ENCODE measurements around the gene HAGHL.
"Not testable (repeated sequence)": the region's sequence is repeated elsewhere in the genome, so short reads cannot be mapped to it uniquely, and the experiment has no call there.

Gene HAGHL

DNA sequence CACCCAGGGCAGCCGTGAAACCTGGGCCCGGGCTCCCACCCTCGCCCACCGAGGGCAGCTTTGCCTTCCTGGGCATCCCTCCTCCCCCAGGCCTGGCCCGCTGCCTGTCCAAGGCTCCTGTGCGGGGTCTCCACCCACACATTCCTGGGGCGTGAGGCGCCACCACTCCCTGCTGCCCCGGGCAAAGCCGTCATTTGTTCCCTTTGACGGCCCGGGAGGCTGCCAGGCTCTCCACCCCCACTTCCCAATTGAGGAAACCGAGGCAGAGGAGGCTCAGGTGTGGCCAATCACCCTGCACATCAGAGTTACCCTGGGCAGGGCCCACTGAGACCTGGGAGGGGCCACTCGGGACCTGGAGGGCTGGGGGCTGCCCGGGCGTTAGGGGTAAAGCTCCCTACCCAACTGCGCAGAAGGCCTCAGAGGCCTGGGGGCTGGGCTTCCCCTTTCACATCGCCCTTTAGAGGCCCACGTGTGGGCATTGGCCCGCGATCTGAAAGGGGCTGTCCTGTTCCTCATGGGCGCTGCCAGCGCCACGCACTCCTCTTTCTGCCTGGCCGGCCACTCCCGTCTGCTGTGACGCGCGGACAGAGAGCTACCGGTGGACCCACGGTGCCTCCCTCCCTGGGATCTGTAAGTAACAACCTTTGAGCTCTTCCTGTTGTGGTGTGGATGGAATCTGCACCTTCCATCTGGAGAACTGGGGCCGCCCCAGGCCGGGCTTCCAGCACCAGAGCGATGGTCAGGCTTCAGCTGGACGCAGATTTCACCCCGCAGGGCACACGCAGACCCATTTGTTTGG is 33.8 kb downstream of the HAGHL start, which contains the start of gene MSLN:
Gene MSLN, plus strand, starts transcription at position 190 of the 799 bp plus-strand sequence. CDS start 1,947 bp downstream, outside the sequence.
- DNase-seq = no peak

DNA sequence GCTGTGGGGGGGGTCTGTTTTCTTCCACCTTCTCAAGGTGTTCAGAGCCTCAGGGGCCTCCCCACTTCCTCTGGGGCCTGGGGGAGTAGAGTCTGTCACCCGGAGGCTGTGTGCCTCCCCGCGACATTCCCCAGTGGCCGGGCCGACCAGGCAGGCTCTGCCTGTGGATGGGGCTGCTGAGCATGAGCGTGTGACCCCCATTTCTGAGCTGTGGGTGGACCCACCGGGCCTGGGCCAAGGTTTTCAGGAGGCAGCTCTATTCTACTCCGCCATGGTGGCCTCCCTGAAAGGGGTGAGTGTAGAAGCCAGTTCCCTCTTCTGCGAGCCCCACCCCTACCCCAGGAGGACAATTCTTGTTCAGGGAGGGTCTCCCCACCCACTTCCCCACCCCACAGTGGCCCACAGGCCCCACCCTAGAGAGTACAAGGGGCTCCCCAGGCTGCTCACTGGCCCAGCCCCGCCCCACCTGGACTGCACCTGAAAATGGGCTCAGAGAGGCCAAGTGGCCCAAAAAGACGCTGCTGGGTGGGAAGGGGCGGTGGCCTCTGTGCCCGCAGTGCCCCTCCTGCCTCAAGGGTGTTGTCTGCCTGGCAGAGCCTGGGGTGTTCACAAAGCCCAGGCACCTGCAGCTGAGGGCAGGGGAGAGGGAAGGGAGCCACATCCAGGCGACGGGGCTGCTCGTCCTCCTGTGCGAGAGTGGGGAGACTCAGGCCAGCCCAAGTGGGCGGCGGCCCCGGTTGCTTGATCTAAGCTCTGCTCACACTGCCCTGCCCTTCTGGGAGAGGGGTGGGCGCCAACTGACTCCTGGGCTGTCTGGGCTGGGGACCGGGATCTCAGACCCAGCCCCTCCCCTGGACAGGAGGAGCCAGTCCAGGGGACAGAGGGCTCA is 35.0 kb downstream of the HAGHL start:
- no peak for DNase-seq

DNA sequence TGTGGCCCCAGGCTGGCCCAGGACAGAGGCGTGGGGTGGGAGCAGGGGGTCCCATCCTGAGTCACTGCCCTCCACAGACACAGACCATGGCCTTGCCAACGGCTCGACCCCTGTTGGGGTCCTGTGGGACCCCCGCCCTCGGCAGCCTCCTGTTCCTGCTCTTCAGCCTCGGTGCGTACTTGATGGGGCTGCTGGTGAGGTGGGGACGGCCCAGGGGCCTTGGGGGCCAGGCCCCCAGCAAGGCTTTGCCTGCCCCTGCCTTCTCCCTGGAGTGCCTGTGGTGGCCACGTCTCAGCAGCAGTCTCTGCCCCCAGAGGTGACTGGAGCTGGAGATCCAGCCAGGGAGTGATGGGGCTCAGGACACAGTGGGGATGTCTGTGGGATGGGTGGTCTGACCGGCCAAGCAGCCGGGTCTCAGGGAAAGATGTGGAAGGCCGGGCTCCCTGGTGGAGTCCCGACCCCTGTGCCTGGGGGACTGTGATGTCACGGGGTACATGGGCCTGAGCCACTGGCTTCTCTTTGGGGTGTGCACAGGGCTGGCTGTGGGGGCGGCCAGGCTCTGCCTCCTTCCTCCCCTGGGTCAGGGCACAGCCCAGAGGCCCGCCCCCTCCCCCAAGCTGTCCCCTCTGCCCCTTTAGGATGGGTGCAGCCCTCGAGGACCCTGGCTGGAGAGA is 35.8 kb downstream of the HAGHL start:
- no peak for DNase-seq

DNA sequence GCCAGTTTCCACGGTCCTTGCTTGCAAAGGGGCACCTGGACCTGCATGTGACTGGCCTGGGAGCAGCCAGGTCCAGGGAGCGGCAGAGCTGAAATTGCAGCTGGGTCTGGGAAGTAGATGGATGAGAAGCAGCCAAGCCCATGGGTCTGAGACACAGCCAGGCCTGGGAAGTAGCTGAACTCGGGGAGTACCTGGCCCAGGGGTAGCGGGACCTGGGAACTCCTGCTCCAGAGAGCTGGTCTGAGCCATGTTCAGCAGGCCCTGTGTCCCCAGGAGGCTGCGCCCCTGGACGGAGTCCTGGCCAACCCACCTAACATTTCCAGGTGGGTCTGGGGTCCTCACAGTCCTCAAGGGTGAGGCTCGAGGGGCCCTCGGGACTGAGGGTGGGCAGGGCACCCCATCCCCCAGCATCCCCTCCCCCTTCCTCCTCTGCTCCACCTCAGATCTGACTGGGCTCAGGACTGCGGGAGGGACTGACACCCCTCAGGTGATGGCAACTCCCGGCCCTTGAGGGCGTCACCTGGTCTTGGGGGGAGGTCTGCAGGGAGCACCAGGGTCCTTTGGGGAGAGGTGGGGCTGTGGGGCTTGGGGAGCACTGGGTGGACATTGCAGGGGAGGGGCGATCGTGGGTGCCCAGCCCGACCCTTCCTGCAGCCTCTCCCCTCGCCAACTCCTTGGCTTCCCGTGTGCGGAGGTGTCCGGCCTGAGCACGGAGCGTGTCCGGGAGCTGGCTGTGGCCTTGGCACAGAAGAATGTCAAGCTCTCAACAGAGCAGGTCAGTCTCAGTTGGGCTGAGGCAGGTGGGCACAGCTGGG is 36.7 kb downstream of the HAGHL start:
- DNase-seq = no peak

DNA sequence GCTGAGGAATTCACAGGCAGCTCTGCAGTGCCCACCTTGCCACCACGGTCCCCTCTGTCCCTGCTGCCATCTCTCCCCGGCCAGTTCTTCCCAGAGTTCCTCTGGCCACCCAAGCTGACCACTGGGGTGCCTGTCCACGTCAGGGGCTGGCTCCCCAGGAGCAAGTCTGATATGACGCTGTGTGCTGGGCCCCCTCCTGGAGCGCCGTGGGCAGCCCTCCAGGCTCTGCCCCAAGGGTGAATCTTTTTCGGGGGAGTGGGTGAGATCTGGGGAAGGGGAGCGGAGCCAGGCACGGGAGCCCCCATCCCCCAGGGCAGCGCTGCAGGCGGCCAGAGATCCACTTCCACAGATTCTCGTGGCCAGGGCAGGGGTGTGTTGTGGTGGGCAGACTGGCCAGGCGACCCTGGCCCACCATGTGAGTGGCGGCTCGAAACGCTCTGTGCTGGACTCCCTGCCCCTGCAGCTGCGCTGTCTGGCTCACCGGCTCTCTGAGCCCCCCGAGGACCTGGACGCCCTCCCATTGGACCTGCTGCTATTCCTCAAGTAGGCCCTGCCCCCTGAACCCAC is 37.4 kb downstream of the HAGHL start:
- DNase-seq = no peak

DNA sequence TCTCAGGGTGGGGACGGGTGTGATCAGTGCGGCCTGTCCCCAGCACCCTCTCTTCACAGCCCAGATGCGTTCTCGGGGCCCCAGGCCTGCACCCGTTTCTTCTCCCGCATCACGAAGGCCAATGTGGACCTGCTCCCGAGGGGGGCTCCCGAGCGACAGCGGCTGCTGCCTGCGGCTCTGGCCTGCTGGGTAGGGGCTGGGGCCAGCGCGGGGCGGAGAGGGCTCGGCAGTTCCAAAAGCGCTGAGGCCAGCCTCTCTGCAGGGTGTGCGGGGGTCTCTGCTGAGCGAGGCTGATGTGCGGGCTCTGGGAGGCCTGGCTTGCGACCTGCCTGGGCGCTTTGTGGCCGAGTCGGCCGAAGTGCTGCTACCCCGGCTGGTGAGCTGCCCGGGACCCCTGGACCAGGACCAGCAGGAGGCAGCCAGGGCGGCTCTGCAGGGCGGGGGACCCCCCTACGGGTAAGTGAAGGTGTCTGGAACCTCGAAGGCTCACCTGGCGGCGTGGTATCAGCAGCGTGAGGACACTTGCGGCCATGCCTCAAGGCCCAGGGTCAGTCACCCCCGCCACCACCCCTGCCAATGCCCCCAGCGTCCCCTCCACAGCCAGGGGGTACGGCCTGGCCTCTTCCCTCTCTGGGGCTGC is 38.1 kb downstream of the HAGHL start:
- no peak for DNase-seq

DNA sequence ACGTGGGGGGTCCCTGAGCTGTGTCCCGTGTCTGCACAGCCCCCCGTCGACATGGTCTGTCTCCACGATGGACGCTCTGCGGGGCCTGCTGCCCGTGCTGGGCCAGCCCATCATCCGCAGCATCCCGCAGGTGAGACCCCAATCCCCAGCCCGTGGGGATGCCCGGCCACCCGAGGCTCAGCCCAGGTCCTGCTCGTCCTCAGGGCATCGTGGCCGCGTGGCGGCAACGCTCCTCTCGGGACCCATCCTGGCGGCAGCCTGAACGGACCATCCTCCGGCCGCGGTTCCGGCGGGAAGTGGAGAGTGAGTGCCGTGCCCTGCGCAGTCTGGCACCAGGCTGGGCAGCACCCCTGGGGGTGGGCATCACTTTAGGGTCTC is 38.6 kb downstream of the HAGHL start:
- DNase-seq = no peak

DNA sequence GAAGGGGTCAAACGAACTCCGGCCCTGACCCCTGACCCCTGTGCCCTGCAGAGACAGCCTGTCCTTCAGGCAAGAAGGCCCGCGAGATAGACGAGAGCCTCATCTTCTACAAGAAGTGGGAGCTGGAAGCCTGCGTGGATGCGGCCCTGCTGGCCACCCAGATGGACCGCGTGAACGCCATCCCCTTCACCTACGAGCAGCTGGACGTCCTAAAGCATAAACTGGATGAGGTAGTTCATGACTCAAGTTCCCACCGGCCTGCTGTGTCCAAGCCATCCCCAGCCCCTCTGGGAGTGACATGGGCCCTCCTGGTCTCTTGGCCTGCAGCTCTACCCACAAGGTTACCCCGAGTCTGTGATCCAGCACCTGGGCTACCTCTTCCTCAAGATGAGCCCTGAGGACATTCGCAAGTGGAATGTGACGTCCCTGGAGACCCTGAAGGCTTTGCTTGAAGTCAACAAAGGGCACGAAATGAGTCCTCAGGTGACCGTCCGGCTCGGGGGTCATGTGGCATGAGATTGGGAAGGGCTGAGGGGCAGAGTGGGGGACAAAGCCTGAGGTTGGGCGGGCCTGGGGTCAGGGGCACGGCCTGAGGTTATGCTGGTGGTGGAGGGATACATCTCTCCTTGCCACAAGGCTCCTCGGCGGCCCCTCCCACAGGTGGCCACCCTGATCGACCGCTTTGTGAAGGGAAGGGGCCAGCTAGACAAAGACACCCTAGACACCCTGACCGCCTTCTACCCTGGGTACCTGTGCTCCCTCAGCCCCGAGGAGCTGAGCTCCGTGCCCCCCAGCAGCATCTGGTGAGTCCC is 39.3 kb downstream of the HAGHL start:
- DNase-seq = no peak

DNA sequence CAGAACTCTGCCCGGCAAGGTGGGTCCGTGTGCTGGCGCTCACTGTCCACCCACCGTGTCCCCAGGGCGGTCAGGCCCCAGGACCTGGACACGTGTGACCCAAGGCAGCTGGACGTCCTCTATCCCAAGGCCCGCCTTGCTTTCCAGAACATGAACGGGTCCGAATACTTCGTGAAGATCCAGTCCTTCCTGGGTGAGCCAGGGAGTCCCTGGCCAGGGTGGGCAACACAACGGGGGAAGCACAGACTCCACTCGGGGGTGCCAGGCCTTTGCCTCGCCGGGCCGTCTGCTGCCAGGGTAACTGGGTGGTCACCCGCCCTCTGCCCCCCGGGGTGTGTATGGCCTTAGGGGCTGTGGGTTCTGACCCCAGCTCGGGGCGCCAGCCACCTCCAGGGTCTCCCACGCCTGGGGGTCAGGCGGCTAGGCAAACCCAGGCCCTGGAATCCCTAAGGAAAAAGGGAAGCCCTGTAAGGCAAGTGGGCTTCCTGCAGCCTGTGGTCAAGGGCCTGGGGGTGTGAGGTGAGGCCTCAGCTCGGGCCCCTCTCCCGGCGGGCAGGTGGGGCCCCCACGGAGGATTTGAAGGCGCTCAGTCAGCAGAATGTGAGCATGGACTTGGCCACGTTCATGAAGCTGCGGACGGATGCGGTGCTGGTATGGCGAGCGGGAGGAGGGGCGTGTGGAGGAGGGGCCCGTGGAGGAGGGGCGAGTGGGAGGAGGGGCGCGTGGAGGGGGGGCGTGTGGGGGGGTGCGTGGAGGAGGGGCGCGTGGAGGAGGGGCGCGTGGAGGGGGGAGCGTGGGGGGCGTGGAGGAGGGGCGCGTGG is 40.1 kb downstream of the HAGHL start:
- DNase-seq = no peak

DNA sequence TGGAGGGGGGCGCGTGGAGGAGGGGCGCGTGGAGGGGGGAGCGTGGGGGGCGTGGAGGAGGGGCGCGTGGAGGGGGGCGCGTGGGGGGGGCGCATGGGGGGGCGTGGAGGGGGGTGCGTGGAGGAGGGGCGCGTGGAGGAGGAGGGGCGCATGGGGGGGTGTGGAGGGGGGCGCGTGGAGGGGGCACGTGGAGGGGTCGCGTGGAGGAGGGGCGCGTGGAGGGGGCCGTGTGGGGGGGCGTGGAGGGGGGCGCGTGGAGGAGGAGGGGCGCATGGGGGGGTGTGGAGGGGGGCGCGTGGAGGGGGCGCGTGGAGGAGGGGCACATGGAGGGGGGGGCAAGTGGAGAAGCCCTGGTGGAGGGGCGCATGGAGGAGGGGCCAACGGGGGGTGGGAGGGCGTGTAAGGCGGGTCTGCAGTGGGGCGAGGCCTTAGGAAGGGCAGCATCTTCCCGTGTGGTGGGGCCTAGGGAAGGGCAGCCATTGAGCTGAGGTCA is 40.9 kb downstream of the HAGHL start:
- DNase-seq = no peak

DNA sequence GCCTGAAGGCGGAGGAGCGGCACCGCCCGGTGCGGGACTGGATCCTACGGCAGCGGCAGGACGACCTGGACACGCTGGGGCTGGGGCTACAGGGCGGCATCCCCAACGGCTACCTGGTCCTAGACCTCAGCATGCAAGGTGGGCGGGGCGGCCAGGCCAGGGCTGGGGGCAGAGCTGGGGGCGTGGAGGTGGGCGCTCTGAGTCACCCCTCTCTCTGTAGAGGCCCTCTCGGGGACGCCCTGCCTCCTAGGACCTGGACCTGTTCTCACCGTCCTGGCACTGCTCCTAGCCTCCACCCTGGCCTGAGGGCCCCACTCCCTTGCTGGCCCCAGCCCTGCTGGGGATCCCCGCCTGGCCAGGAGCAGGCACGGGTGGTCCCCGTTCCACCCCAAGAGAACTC is 41.5 kb downstream of the HAGHL start:
- no peak for DNase-seq

DNA sequence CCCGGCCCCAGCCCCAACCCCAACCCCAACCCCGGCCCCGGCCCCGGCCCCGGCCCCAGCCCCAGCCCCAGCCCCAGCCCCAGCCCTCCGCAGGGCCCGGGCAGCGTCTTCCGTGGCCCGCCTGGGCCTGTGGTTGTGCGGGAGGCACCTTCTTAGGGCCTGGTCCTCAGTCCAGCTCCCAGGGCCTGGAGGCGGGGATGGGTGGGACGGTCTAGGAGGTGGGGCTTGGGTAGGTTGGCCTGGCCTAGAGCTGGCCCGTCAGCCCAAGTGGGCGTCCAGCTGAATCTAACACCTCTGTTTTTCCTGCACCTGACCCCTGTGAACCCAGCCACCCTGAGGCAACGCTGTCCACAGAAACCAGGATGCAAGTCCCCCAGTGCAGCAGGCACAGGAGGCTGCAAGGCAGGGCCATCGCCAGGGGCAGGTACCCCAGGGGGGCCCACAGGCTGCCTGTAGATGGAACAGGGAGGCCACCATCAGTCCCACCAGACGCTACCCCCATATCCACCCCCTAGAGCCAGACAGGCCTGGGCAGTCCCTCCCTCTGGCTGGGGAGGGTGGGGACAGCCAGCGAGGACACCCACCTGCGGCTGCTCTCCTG is 42.4 kb downstream of the HAGHL start:
- DNase-seq = no peak

DNA sequence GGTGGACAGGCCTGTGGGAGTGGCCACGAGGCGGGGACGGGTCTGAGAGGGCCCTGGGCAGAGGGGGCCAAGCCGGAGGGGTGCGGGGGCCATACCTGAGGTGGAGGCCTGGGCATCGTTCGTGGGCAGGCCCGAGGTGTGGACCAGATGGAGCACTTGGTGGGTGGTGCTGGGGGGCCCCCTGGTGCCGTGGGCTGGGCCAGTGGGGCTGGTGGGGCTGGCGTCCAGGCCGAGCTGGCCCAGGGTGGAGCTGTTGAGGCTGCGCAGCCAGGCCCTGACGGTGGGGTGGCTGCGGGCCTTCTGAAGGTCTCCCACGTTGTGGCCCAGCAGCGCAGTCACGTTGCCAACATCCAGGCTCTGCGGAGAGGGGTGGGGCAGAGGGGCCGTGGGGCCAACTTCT is 43.0 kb downstream of the HAGHL start:
- DNase-seq = no peak

DNA sequence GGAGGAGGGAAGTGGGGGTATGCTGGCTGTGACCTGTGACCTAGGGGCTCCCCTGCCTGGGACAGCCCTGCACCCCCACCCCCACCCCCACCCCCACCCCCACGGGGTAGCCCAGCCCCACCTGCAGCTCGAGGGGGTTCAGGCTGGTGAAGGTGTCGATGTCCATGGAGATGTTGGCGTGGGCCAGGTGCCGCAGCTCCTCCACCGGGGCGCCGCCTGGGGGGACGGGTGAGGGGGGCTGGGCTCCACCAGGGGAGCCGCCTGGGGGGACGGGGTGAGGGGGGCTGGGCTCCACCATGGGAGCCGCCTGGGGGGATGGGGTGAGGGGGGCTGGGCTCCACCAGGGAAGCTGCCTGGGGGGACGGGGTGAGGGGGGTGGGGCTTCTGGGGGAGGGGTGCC is 43.5 kb downstream of the HAGHL start:
- no peak for DNase-seq

DNA sequence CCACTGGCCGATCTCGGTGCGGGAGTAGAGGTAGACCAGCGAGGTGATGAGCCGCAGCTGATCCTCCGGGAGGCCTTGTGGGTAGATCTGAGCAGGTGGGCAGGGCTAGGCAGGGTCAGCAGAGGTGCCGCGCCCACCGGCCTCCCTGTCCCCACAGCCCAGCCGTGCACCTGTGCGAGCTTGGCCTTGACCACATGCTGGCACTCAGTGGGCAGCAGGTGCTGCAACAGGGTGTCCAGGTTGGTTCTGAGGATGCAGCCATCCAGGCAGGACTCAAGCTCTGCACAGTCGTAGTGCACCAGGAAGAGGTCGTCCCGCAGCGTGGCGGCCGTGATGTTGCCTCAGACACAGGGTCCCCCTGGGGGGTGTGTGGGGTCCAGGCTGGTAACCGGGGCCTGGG is 46.1 kb downstream of the HAGHL start:
- DNase-seq = no peak

DNA sequence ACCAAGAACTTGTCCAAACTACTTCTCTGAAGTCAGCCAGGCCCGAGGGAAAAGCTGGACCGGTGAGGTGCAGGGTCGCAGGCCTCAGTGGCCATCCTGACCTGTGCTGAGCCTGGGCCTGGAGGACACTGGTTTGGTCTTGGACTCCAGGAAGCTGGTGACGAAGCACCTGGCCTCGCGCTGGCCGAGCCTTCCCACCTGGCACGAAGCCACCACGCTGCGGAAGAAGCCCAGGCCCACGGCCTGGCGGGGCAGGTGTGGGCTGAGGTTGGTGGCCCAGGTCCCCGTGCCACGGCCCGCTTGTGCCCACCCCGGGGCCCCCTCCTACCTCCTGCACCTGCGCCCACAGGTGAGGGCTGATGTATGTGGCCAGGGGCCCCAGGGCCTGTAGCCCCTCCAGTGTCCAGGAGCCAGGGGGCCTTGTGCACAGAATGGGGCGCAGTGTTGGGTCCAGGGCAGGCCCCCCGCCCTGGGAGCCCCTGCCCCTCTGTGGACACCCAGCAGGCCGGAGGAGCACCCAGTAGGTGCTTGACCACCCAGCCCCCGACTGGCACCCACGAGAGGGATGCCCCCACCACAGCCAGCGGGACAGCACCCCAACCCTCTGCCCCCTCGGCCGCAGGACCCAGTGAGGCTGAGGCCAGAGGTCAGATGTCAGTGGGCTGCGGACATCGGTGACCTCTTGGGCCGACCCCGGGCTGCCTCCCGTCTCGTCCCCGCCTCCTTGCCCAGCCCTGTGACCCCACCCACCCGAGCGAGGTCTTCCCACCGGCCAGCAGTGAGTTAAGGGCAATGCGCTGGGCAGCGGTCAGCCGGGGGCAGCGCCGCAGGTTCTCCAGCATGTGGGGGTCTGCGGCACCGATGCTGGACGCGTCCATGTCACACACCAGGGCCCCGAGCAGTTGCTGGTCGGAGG is 47.4 kb downstream of the HAGHL start:
- no peak for DNase-seq

DNA sequence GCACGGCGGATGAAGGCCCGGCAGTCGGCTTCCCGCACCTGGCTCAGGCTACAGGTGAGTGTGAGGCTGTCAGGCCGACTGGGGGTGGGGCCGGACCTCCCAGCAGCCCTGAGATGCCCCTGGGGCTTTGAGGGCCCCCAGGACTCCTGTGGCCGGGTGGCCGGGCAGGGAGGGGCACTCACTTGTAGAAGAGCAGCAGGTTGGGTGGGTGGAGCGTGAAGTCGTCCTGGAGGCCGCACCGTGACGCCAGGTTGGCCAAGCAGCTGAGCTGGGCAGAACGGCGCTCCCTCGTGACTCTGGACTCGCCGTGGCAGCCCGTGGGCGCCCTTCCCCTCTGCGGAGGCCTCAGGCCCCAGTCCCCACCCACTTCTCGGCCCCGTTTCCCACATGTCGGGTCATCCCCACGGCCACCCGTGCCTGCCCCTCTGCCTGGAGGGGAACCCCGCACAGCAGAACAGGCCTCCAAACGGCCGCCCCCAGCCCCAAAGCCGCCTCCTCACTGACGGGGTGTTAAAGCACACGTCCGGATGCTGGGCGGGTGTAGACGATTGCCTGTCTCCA is 48.4 kb downstream of the HAGHL start:
- no peak for DNase-seq

DNA sequence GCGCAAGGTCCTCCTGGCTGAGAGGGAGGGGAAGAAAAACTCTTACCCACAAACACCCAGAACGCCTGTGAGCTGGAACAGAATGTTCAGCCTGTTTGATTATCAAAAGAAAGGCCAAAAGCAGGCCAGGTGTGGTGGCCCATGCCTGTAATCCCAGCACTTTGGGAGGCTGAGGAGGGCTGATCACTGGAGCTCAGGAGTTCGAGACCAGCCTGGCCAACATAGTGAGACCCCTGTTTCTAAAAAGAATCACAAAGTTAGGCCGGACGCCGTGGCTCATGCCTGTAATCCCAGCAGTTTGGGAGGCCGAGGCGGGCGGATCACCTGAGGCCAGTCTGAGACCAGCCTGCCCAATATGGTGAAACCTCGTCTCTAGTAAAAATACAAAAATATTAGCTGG is 49.4 kb downstream of the HAGHL start:
- DNase-seq = not testable (repeated sequence)

Data from DMS79 (cell line).